GM21825 (cell line): ENCODE data around the gene FMN1.

Experiments used
- ATAC-seq: cut with Tn5 transposase; IDR thresholded peaks from one replicate; pipeline ENCODE4 v1.9.1; 2021; ENCODE audit warnings: mild to moderate bottlenecking, moderate library complexity; ENCODE audit not compliant: unreplicated experiment

FMN1 gene

DNA sequence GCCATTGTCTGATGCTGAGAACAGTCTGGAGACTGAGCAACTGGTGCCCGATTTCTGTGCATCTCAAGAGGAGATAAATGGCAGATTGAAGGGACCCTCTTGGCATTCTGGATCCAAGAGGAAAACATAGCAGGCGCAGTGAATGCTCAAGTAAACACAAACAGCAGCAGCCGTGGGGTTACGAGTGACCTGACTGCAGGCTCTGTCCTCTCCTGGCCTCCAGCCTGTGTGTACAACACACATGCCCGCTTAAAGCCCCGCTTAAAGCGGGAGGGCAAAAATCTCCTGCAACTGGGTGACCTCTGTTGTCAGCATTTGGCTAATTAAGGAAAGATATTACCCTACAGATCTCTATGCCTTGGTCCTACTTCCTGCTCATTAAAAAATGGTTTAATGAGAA, 356.2 kb downstream of the FMN1 start:
- ATAC-seq, result no peak

- ATAC-seq, result no peak
These were observed 356.6 kb downstream of the FMN1 start for GRCh38 chr15:32837935-32838334.

- peak; percentile 93 for ATAC-seq
These were observed 360.4 kb downstream of the FMN1 start for GRCh38 chr15:32834156-32834555.

GRCh38 chr15:32833379-32833821, 361.1 kb downstream of the FMN1 start:
- no peak for ATAC-seq

DNA sequence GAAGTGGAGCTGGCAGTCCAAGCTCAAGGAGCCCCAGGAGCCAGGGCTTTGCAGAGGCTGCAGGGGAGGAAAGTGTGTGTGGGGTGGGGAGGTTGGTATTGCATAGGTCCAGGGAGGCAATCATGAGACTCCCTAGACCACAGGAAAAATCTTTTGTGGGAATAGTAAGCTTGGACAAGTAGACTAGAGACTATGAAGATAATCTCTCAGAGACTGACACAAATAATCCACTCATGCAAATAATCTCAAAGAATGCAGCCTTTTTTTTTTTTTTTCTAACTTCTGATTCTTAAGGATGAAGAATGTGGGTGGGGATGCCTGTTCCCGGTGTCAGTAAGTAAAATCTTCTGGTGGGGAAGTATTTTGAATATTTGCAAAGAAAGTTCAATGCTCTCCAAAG, 363.0 kb downstream of the FMN1 start:
- no peak for ATAC-seq

DNA sequence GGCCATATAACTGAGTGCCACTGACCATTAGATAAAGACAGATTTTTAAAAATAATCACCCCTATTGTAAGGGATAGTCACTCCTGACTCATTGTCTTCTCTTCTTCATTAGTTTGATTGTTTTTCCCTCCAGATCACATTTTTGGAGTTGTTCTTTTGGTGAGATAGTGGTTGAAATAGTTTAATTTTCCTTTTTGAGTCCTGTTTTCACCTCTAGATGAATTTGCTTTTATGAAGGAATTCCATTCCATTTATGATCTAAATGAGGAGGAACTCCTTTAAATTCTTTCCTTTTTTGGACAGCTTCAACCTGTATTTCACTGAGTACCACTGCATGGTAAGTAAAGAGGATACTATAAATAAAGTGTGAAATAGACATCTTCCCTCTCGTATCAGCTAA, 364.3 kb downstream of the FMN1 start:
- no peak for ATAC-seq

DNA sequence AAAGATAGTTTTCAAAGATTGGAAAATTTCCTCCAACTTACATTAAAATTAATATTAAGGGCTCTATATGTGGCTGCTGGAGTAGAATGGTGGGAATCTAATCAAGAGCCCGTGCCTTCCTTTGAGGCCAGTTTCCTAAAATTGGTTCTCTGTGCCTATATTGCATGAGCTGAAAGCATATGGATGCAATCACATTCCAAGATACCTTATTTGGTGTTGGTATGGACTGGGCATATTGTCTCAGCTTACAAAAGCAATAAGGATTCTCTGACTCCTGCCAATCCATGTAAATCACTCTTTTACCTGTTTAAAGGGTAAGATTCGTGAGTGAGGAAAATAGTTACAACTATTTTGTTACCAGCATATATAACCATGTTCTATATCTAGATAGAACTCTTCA, 365.1 kb downstream of the FMN1 start:
- no peak for ATAC-seq

GRCh38 chr15:32828507-32829186, 365.9 kb downstream of the FMN1 start:
- ATAC-seq, result no peak

DNA sequence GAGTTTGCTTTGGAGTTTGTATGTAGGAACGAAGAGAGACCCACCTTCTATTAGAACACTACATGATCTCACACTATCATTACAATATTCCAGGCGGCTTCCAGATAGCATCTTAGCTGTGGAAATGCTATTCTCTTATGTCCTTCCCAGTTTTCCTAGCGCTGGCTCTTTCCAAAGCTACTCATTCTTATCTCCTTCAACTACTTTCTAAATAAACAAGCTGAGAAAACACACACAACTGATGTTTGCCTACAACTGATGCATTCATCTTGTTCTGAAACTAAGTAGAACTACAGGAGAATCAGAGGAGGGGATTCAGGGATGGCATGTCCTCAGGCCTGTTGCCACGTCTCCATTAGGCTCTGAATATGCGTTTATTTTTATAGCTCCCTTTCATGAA, 367.8 kb downstream of the FMN1 start:
- ATAC-seq, result no peak

DNA sequence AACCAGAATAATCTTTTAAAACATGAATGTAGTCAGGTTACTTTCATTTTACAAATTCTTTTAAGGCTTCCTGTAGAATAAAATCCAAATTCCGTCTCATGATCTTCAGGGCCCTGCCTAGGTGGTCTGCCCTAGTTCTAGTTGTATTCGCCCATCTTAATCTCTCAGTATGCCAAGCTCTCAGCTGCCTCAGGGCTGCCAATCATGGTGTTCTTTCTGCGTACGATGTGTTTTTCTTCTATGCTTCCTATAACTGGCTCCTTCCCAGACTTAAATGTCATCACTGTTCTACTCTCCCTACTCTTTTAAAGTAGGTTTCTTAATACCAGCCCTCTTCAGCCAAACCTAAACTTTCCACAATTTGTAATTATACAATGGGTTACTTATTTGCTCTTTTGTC, 369.3 kb downstream of the FMN1 start:
- no peak for ATAC-seq

DNA sequence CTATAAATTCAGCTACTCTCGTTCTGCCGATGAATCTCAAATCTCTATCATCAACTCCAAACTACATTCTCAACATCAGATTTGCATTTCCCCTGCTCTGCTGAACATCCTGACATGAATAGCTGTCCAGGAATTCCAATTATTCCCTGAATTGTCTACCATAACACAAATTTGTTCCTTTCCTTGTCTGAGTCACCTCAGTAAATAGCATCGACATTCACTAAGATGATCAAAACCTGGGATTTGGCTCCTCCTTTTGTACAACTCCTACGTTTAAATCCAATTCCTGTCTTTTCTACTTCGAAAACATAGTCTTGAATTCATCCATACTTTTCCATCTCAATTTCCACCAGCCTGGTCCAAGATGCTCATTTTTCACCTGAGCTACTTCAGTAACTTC, 369.7 kb downstream of the FMN1 start:
- no peak for ATAC-seq

DNA sequence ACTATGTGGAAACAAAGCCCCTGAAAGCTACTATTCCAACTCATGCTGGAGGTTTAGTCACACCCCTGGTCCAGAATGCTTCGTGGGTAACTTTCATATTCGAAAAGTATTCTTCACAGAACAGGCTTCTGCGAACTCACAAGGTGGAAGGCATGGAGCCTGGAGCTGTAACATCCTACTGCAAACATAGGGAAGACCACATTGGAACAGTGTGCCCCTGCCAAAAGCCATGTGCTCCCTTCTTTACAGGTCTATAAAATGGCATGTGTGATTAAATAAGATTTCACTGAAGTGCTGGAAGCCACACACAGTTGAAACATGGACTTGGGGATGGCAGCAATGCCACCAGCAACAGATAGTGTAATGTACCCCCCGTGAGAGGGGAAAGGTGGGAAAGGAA, 370.8 kb downstream of the FMN1 start:
- no peak for ATAC-seq

- no peak for ATAC-seq
These were observed 371.8 kb downstream of the FMN1 start for GRCh38 chr15:32822739-32823138.

DNA sequence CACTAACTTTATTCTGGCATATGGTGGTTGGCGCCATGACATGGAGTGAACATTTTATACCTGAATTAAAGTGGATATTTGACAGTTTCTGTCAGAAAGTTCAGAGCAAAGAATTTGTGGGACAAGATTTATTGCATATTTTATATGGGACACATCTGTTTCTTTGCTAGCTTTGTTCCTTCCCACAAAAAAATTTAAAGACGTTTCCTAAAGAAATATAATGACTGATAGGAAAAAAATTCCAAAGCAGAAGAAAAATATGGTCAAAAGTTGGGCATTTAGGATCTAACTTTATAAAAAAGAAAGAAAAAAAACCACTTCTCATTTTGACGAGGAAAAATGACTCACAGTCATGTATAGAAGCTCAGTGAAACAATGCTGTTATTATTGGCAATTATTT, 375.1 kb downstream of the FMN1 start:
- ATAC-seq, result no peak

GRCh38 chr15:32818758-32819447, 375.6 kb downstream of the FMN1 start:
- ATAC-seq, result no peak

DNA sequence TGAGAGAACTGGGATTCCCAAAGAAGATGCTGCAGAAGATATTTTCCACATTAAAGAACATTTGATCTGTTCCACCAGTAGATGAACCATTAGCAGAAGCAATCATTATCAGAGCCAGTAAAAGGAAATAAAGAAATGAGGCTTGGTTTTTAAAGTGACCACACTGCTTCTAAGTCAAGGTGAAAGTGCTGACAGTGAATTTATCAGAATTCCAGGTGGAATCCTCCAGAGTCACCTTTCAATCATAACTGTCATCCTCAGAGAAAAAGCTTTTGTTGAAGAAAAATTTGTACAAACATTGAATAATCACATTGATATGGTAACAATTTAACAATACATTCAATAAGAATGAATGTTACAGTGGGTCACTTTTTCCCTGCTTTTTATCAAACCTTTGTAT, 376.9 kb downstream of the FMN1 start:
- ATAC-seq, result no peak

DNA sequence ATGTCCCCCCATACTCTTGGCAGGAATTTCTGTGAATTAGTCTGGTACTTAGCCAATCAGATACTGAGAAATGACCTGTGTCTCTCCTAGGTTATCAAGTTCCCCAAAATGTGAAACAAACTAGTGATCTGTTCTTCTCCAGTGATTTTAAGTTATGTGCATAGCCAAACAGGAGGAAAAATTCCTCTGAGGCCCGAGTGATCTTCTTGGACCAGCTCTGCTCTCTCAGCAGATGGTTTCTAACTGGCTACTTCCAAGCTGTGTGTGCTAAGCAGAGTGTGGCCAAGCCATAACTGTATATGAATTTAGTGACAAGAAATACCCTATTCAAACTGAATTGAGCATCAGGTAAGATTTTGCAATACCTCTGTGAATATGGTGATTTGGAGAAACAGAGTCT, 387.2 kb downstream of the FMN1 start:
- ATAC-seq, result no peak

DNA sequence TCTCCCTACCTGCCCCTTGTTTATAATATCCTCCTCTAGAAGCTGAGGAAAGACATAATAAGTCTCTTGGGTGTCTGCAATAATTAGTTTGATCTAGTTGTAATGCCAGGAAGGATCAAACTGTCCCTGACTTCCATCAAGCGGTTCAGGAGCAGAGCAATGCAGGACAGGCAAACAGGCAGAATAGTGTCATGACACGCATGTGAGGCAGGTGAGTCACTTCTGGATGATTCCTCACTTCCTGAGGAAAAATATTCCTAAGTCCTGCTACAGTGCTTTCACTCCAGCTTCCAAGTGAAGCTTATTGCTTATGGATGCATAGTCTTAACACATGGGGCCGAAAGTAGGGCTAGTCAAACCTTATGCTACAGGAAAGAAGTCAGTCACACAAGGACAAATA, 390.9 kb downstream of the FMN1 start:
- ATAC-seq, result no peak

DNA sequence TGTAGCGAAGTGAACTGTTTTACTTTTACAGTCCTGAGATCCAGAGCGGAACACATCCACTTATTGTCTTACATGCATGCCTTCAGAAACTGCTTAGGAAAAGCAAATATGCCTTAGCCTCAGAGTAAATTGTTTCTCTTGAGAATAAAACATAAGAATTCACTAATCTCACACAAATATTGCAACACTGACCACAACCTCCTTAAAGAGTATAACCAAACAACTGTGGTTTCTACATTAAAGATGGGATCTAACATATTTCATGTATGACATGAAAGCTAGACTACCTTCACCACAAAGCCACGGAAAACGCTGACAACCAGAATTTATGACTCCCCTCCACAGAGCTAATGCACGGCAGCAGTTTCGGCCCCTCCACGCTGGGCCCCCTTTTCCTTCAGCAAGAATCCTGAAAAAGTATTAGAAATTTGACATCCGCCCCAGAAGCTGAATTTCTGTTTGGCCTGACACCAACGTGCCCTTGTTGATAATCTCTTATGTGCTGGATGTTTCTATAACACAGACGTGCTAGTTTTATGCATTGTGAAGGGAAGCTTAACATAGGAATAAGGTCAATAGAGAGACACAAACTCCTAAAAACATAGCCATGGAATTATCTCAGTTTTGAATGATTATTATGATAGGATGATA, 392.1 kb downstream of the FMN1 start:
- ATAC-seq, result no peak

- no peak for ATAC-seq
These were observed 394.5 kb downstream of the FMN1 start for GRCh38 chr15:32799936-32800535.

DNA sequence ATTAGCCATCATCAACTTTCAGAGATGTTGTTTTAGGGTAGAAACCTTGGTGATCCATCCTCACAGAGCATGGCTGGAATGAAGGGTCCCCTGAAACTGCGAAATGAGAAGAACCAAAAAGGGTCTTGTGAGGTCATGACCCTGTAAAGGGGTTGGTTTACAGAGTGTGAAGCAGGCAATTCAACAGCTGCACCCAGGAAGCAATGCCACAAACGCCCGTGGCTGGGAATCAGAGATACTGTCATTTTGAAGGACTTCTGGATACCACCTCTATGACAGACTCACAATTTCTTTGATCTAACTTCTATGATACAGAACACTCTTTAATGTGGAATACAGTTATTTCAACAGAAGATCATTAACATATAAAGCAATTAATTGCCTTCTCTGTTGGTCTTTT, 397.7 kb downstream of the FMN1 start:
- no peak for ATAC-seq

GRCh38 chr15:32794973-32795372, 399.5 kb downstream of the FMN1 start:
- no peak for ATAC-seq
